Kidney (tissue), 14 donors: ENCODE data around the gene AMIGO1. TPM values are rescaled to one million over a fixed set of nuclear protein-coding genes. Genes with fewer than 3 reads are reported as not detected.

Source experiments
- DNase-seq, 5 donors: peaks; one replicate each; pipeline ENCODE4 v3.0.0-alpha.2; 2013 to 2020
- FAIRE-seq: peaks from 2 replicates; lab custom pipeline; 2012; peaks lifted over from hg19 to GRCh38; lab: Jason Lieb, UNC
- H3K27ac ChIP-seq, 2 donors: one replicate each; pipeline ENCODE4 v1.7.0; 2013; ENCODE audit warnings: low read depth in 2 of 2, low read length in 2 of 2, inconsistent platforms in 1 of 2
- H3K27me3 ChIP-seq: one replicate; pipeline ENCODE4 v1.7.1; 2013; ENCODE audit warnings: low read length, inconsistent platforms; ENCODE audit not compliant: control insufficient read depth, insufficient read depth
- H3K36me3 ChIP-seq, 3 donors: one replicate each; pipeline versions ENCODE4 v1.7.0 to v1.7.1; 2013; ENCODE audit warnings: low read length in 3 of 3, control low read depth in 1 of 3, inconsistent platforms in 1 of 3; ENCODE audit not compliant: insufficient read depth in 3 of 3, control insufficient read depth in 2 of 3
- H3K4me1 ChIP-seq, 3 donors: one replicate each; pipeline versions ENCODE4 v1.7.0 to v1.7.1; 2013; ENCODE audit warnings: low read length in 3 of 3, inconsistent platforms in 1 of 3, low read depth in 1 of 3; ENCODE audit not compliant: control insufficient read depth in 2 of 3, insufficient read depth in 2 of 3
- H3K4me3 ChIP-seq, 3 donors: one replicate each; pipeline versions ENCODE4 v1.7.0 to v1.8.1; 2013; ENCODE audit warnings: low read length in 3 of 3, control low read depth in 1 of 3, inconsistent platforms in 1 of 3
- H3K9ac ChIP-seq, 3 donors: one replicate each; pipeline versions ENCODE4 v1.7.0 to v1.7.1; 2013; ENCODE audit warnings: low read length in 3 of 3, control low read depth in 1 of 3, inconsistent platforms in 1 of 3
- H3K9me3 ChIP-seq, 3 donors: one replicate each; pipeline versions ENCODE4 v1.7.0 to v1.7.1; 2013; ENCODE audit warnings: low read length in 3 of 3, control low read depth in 1 of 3, inconsistent platforms in 1 of 3; ENCODE audit not compliant: control insufficient read depth in 2 of 3, insufficient read depth in 1 of 3
- CTCF ChIP-seq: IDR thresholded peaks from 3 replicates; pipeline ENCODE4 v1.5.1; 2012; ENCODE audit warnings: mild to moderate bottlenecking, moderate library complexity, borderline replicate concordance; ENCODE audit not compliant: insufficient read depth; ENCODE audit errors: extremely low read depth
- intact Hi-C: fragments of 100-400 bp; cut with DNase I; formaldehyde crosslinking; loops from one replicate; pipeline ENCODE4 v1.11.1; 2022
- polyA plus RNA-seq: library from polyadenylated mRNA; stranded (reverse); fragments of 350-450 nt; fragmentation: Illumina TruSeq; extraction: RNeasy Lipid Tissue Mini Kit (QIAGEN cat#74804); gene quantifications from one replicate; pipeline ENCODE4 v1.2.3, GENCODE V29; 2014; ENCODE audit warnings: low read depth, low replicate concordance; ENCODE audit not compliant: insufficient read depth
- total RNA-seq: library from RNA; stranded (reverse); fragmentation: NEBNext Ultra II Directional; extraction: Animal tissue kit (Norgen Biotek cat#: 25700); gene quantifications from one replicate; pipeline ENCODE4 v1.2.1, GENCODE V29; 2021
- donor health status: control.
- donor health status: control.
- donor health status: control.
- donor health status: control.
- donor health status: control.
- donor health status: DM: yes; HTN: yes; CAD: no.
- donor health status: Normal renal cell carcinoma (clear cell type).

The AMIGO1 gene
- total and polyA plus RNA-seq, 2 donors from 2014 or later, result 5.1 to 8.5 TPM

- no peak for DNase-seq
- no peak overlapping the region for H3K9ac ChIP-seq
Measured at GRCh38 chr1:109457819-109458218, 51.7 kb downstream of the AMIGO1 start.

GRCh38 chr1:109454497-109455133 lies 54.9 kb downstream of the AMIGO1 start:
- Histone ChIP-seq H3K9ac (no peak overlapping the region), H3K27ac (no peak overlapping the region), H3K36me3 (no peaks in the 10 kb centered on the region), H3K4me3 (no peak overlapping the region), H3K27me3 (no peaks in the 10 kb centered on the region), H3K4me1 (no peaks in the 10 kb centered on the region), H3K9me3 (peaks cover 0 to 4% (median 0%) of the 10 kb centered on the region in 3 donors)
- intact Hi-C loops, result no loop called here
- DNase-seq (no peak), FAIRE-seq (no peak)
- TF ChIP-seq CTCF, result no peak

More at GRCh38 chr1:109457819-109458218, 51.7 kb downstream of the AMIGO1 start:
- Histone ChIP-seq H3K4me3 (no peak overlapping the region), H3K9me3 (peaks cover 0 to 4% (median 0%) of the 10 kb centered on the region in 3 donors), H3K27me3 (no peaks in the 10 kb centered on the region), H3K4me1 (no peaks in the 10 kb centered on the region), H3K36me3 (no peaks in the 10 kb centered on the region), H3K27ac (no peak overlapping the region)
- no peak for FAIRE-seq
- intact Hi-C loops, result no loop called here
- no peak for TF ChIP-seq CTCF

Other genes with a start within 250 kb of the AMIGO1 start
- 4.2 TPM for gene PSRC1, start 226.6 kb downstream of the AMIGO1 start, total RNA-seq
- 3.5 TPM for gene PSRC1, start 226.6 kb downstream of the AMIGO1 start, polyA plus RNA-seq
- gene MYBPHL, start 202.7 kb downstream of the AMIGO1 start, total RNA-seq, result 0.19 TPM
- gene MYBPHL, start 202.7 kb downstream of the AMIGO1 start, polyA plus RNA-seq, result not detected
- 169 TPM for gene SORT1, start 111.8 kb downstream of the AMIGO1 start, total RNA-seq
- 33.5 TPM for gene SORT1, start 111.8 kb downstream of the AMIGO1 start, polyA plus RNA-seq
- gene PSMA5, start 83.3 kb downstream of the AMIGO1 start, total RNA-seq, result 71.4 TPM
- 91.1 TPM for gene PSMA5, start 83.3 kb downstream of the AMIGO1 start, polyA plus RNA-seq
- gene SYPL2, start 43.2 kb downstream of the AMIGO1 start, total RNA-seq, result 6.7 TPM
- gene SYPL2, start 43.2 kb downstream of the AMIGO1 start, polyA plus RNA-seq, result 9.8 TPM
- gene ATXN7L2, start 25.8 kb downstream of the AMIGO1 start, total RNA-seq, result 7.3 TPM
- 5.7 TPM for gene ATXN7L2, start 25.8 kb downstream of the AMIGO1 start, polyA plus RNA-seq
- 18.0 TPM for gene CYB561D1, start 15.6 kb downstream of the AMIGO1 start, total RNA-seq
- gene CYB561D1, start 15.6 kb downstream of the AMIGO1 start, polyA plus RNA-seq, result 5.2 TPM
- gene GPR61, start 30.1 kb upstream of the AMIGO1 start, total RNA-seq, result not detected
- gene GPR61, start 30.1 kb upstream of the AMIGO1 start, polyA plus RNA-seq, result not detected
- 8.0 TPM for gene GNAI3, start 38.9 kb upstream of the AMIGO1 start, total RNA-seq
- 4.2 TPM for gene GNAI3, start 38.9 kb upstream of the AMIGO1 start, polyA plus RNA-seq
- gene GNAT2, start 109.9 kb upstream of the AMIGO1 start, total RNA-seq, result not detected
- not detected for gene GNAT2, start 109.9 kb upstream of the AMIGO1 start, polyA plus RNA-seq
- gene AMPD2, start 110.1 kb upstream of the AMIGO1 start, total RNA-seq, result 55.3 TPM
- gene AMPD2, start 110.1 kb upstream of the AMIGO1 start, polyA plus RNA-seq, result 21.1 TPM
- 34.0 TPM for gene GSTM4, start 146.4 kb upstream of the AMIGO1 start, total RNA-seq
- 117 TPM for gene GSTM4, start 146.4 kb upstream of the AMIGO1 start, polyA plus RNA-seq
- gene GSTM2, start 158.3 kb upstream of the AMIGO1 start, total RNA-seq, result 47.1 TPM
- 116 TPM for gene GSTM2, start 158.3 kb upstream of the AMIGO1 start, polyA plus RNA-seq
- not detected for gene GSTM1, start 178.1 kb upstream of the AMIGO1 start, total RNA-seq
- gene GSTM1, start 178.1 kb upstream of the AMIGO1 start, polyA plus RNA-seq, result 61.2 TPM
- gene GSTM5, start 202.5 kb upstream of the AMIGO1 start, total RNA-seq, result 4.2 TPM
- gene GSTM5, start 202.5 kb upstream of the AMIGO1 start, polyA plus RNA-seq, result 9.1 TPM
- 54.7 TPM for gene GSTM3, start 231.3 kb upstream of the AMIGO1 start, total RNA-seq
- 405 TPM for gene GSTM3, start 231.3 kb upstream of the AMIGO1 start, polyA plus RNA-seq